COR-L47 (cell line): ENCODE measurements around the gene ZNF316.

Experiments used
- DNase-seq: peaks from one replicate; lab custom pipeline; 2025; lab: John Stamatoyannopoulos, UW

ZNF316 gene

DNA sequence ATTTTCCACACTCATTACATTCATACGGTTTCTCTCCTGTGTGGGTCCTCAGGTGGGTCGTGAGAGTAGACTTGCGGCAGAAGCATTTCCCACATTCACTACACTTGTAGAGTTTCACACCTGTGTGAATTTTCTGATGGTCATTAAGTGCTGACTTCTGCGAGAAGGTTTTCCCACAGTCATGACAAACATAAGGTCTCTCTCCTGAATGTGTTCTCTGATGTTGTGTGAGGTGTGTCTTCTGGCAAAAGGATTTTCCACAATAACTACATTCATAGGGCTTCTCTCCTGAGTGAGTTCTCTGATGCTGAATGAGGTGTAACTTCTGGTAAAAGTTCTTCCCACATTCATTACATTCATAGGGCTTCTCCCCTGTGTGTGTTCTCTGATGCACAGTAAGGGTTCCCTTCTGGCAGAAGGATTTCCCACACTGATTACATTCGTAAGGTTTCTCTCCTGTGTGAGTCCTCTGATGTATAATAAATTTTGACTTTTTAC, 54.5 kb downstream of the ZNF316 start:
- DNase-seq = no peak

DNA sequence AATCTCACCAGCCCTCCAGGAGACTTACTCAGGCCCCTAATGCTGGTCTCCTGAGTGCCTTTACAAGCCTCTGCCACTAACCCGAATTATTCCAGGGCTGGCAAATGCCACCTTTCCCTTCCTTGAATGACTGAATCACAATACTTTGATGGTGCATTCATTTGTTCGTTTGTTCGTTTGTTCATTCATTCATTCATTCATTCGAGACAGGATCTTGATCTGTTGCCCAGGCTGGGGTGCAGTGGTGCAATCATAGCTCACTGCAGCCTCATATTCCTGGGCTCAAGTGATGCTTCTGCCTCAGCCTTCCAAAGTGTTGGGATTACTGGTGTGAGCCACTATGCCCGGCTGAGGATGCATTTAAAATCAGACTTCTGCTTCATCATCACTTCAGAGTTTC, 63.7 kb downstream of the ZNF316 start:
- no peak for DNase-seq

DNA sequence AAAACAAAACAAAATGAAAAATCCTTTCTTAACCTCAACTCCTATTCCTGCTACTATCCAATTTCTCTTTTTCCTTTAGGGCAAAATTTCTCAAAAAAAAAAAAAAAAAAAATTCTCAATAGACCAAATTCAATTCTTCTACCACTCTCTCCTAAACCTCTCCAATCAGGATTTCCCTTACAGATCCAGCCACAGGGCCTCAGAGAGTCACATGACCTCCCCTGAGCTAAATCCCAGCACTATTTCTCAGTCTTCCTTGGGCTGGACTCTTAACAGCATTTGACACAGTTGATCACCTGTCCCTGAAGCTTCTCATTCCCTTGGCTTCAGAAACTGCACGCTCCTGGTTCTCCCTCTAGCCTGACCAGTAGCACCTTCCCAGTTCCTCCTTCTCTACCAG, 64.7 kb downstream of the ZNF316 start:
- DNase-seq = no peak
